H1 (cell line): ENCODE data around the gene POLR2L. TPM values are rescaled to one million over a fixed set of nuclear protein-coding genes. Genes with fewer than 3 reads are reported as not detected.

ENCODE experiments used
- CTCF ChIA-PET: fragments of 300-600 bp; sonication (Branson Sonifier 250); formaldehyde crosslinking; loops from one replicate; lab custom pipeline; 2021; ENCODE audit not compliant: partially characterized antibody; lab: Charles Lee
- POLR2A ChIA-PET: fragments of 300-600 bp; sonication (Branson Sonifier 250); formaldehyde crosslinking; loops from one replicate; lab custom pipeline; 2021; ENCODE audit warnings: inconsistent platforms; ENCODE audit not compliant: partially characterized antibody; lab: Charles Lee
- DNase-seq, 2 experiments: peaks; one replicate each; pipeline versions ENCODE4 v3.0.0 to v3.0.0-alpha.2; 2010 to 2022; ENCODE audit warnings: low spot score in 2 of 2, low read depth in 1 of 2, mixed read lengths in 1 of 2
- FAIRE-seq: peaks from 2 replicates; lab custom pipeline; 2011; peaks lifted over from hg19 to GRCh38; lab: Jason Lieb, UNC
- H2AFZ ChIP-seq: 2 replicates; pipeline ENCODE4 v1.8.1; 2012; ENCODE audit warnings: low read length, inconsistent platforms
- H2AK5ac ChIP-seq: 2 replicates; pipeline ENCODE4 v1.6.1; 2013; ENCODE audit warnings: low read depth, low read length
- H2BK120ac ChIP-seq: replicated peaks from 2 replicates; pipeline ENCODE3; 2013; ENCODE audit warnings: low read depth, low read length, inconsistent platforms
- H2BK12ac ChIP-seq: 2 replicates; pipeline ENCODE4 v1.6.1; 2013; ENCODE audit warnings: low read depth, low read length
- H2BK15ac ChIP-seq: 2 replicates; pipeline ENCODE4 v1.6.1; 2013; ENCODE audit warnings: low read length
- H2BK20ac ChIP-seq: 2 replicates; pipeline ENCODE4 v1.6.1; 2013; ENCODE audit warnings: low read length
- H2BK5ac ChIP-seq: 2 replicates; pipeline ENCODE4 v1.6.1; 2013; ENCODE audit warnings: low read depth, low read length
- H3K14ac ChIP-seq: 2 replicates; pipeline ENCODE4 v1.6.1; 2013; ENCODE audit warnings: inconsistent platforms; ENCODE audit not compliant: insufficient read length
- H3K18ac ChIP-seq: 2 replicates; pipeline ENCODE4 v1.6.1; 2013; ENCODE audit warnings: low read length; ENCODE audit errors: extremely low read depth
- H3K23ac ChIP-seq: 2 replicates; pipeline ENCODE4 v1.6.1; 2013; ENCODE audit warnings: inconsistent platforms; ENCODE audit not compliant: insufficient read length
- H3K23me2 ChIP-seq: 2 replicates; pipeline ENCODE4 v1.6.1; 2013; ENCODE audit warnings: low read depth, low read length
- H3K27ac ChIP-seq: 2 replicates; pipeline ENCODE4 v1.6.1; 2011; ENCODE audit warnings: low read depth, low read length, inconsistent platforms
- H3K27me3 ChIP-seq, 4 experiments: replicated peaks in 1 of 4; 1 replicate in 1 of 4; 2 replicates in 3 of 4; pipeline versions ENCODE4 v1.6.1 to v1.8.1; 2011 to 2013; ENCODE audit warnings: low read length in 3 of 4, mild to moderate bottlenecking in 3 of 4, inconsistent platforms in 2 of 4, mixed read lengths in 2 of 4, moderate library complexity in 1 of 4; ENCODE audit not compliant: control insufficient read depth in 3 of 4, insufficient read depth in 3 of 4; ENCODE audit errors: extremely low read depth in 1 of 4
- H3K36me3 ChIP-seq, 4 experiments: 2 replicates each; pipeline versions ENCODE4 v1.6.1 to v1.8.1; 2011 to 2013; ENCODE audit warnings: mild to moderate bottlenecking in 4 of 4, low read length in 3 of 4, moderate library complexity in 2 of 4, control low read depth in 1 of 4, inconsistent platforms in 1 of 4; ENCODE audit not compliant: insufficient read depth in 4 of 4, control insufficient read depth in 2 of 4
- H3K4ac ChIP-seq: replicated peaks from 2 replicates; pipeline ENCODE3; 2013; ENCODE audit warnings: low read length, low read depth, mixed read lengths, inconsistent platforms; ENCODE audit not compliant: insufficient read length
- H3K4me1 ChIP-seq, 4 experiments: replicated peaks in 1 of 4; 1 replicate in 1 of 4; 2 replicates in 3 of 4; pipeline versions ENCODE4 v1.6.1 to v1.8.1; 2011 to 2013; ENCODE audit warnings: low read length in 3 of 4, inconsistent platforms in 2 of 4, mixed read lengths in 1 of 4; ENCODE audit not compliant: insufficient read depth in 4 of 4, control insufficient read depth in 3 of 4
- H3K4me2 ChIP-seq, 2 experiments: 2 replicates each; pipeline versions ENCODE4 v1.6.1 to v1.8.1; 2011 to 2013; ENCODE audit warnings: low read depth in 2 of 2, low read length in 2 of 2, control low read depth in 1 of 2, inconsistent platforms in 1 of 2, mild to moderate bottlenecking in 1 of 2; ENCODE audit not compliant: insufficient read depth in 1 of 2
- H3K4me3 ChIP-seq, 4 experiments: fragments of 200-600, 300-600 bp in 1 of 4; sonication (generic), shearing (Covaris generic), sonication (Bioruptor Twin) in 1 of 4; 2 replicates each; pipeline versions ENCODE4 v1.5.1 to v1.8.1; 2011 to 2016; ENCODE audit warnings: low read length in 4 of 4, low read depth in 3 of 4, control low read depth in 2 of 4, inconsistent platforms in 2 of 4, mild to moderate bottlenecking in 2 of 4, mixed read lengths in 1 of 4, moderate library complexity in 1 of 4; ENCODE audit not compliant: insufficient read depth in 2 of 4; ENCODE audit errors: extremely low read depth in 1 of 4
- H3K56ac ChIP-seq: replicated peaks from 2 replicates; pipeline ENCODE3; 2013; ENCODE audit warnings: low read depth, mild to moderate bottlenecking, mixed read lengths, low read length, inconsistent platforms; ENCODE audit not compliant: insufficient read length
- H3K79me1 ChIP-seq: 2 replicates; pipeline ENCODE4 v1.6.1; 2013; ENCODE audit warnings: low read depth, low read length, control low read depth
- H3K79me2 ChIP-seq, 2 experiments: 2 replicates each; pipeline versions ENCODE4 v1.6.1 to v1.8.1; 2012 to 2013; ENCODE audit warnings: low read length in 2 of 2, mild to moderate bottlenecking in 2 of 2, inconsistent platforms in 1 of 2; ENCODE audit not compliant: insufficient read depth in 2 of 2, control insufficient read depth in 1 of 2
- H3K9ac ChIP-seq, 4 experiments: replicated peaks in 1 of 4; 1 replicate in 1 of 4; 2 replicates in 3 of 4; pipeline versions ENCODE4 v1.6.1 to v1.8.1; 2011 to 2013; ENCODE audit warnings: low read depth in 3 of 4, low read length in 3 of 4, control low read depth in 2 of 4, mild to moderate bottlenecking in 2 of 4, moderate library complexity in 2 of 4, inconsistent platforms in 1 of 4; ENCODE audit errors: extremely low read depth in 1 of 4
- H3K9me3 ChIP-seq, 2 experiments: 2 replicates each; pipeline versions ENCODE4 v1.6.1 to v1.8.1; 2012 to 2013; ENCODE audit warnings: mild to moderate bottlenecking in 2 of 2, moderate library complexity in 2 of 2, control low read depth in 1 of 2, inconsistent platforms in 1 of 2, low read depth in 1 of 2, low read length in 1 of 2, mixed read lengths in 1 of 2; ENCODE audit not compliant: insufficient read depth in 2 of 2
- H4K20me1 ChIP-seq, 2 experiments: replicated peaks in 1 of 2; 2 replicates each; pipeline versions ENCODE3 to v1.8.1; 2011 to 2013; ENCODE audit warnings: inconsistent platforms in 2 of 2, low read length in 2 of 2, mild to moderate bottlenecking in 1 of 2; ENCODE audit not compliant: insufficient read depth in 2 of 2, control insufficient read depth in 1 of 2
- H4K5ac ChIP-seq: 2 replicates; pipeline ENCODE4 v1.6.1; 2013; ENCODE audit warnings: low read length, low read depth, mixed read lengths, inconsistent platforms; ENCODE audit not compliant: insufficient read length
- H4K8ac ChIP-seq: 2 replicates; pipeline ENCODE4 v1.8.0; 2013; ENCODE audit warnings: mild to moderate bottlenecking, moderate library complexity, low read length, inconsistent platforms; ENCODE audit not compliant: insufficient read depth; ENCODE audit errors: extremely low read depth
- H4K91ac ChIP-seq: replicated peaks from 2 replicates; pipeline ENCODE3; 2013; ENCODE audit warnings: low read length, mixed read lengths, inconsistent platforms; ENCODE audit not compliant: insufficient read length
- CREB1 ChIP-seq: IDR thresholded peaks from 2 replicates; pipeline ENCODE4 v1.6.1; 2012; ENCODE audit warnings: inconsistent platforms
- POLR2AphosphoS5 ChIP-seq: IDR thresholded peaks from 2 replicates; pipeline ENCODE4 v1.6.1; 2011; ENCODE audit warnings: low read depth, low read length
- WGBS, 2 experiments: shearing (Covaris generic) in 1 of 2; methylation state at CpG; one replicate each; pipeline versions ENCODE4 v1.1.6 to v1.1.7; 2013 to 2015; ENCODE audit warnings: low lambda C conversion rate in 2 of 2, mixed read lengths in 2 of 2, inconsistent platforms in 1 of 2, low coverage in 1 of 2, missing lambda C conversion rate in 1 of 2; ENCODE audit not compliant: insufficient replicate concordance in 2 of 2, insufficient coverage in 1 of 2, insufficient read length in 1 of 2; ENCODE audit errors: extremely low coverage in 1 of 2, missing lambda C conversion rate in 1 of 2; 5-methylcytosine and 5-hydroxymethylcytosine counted together
- polyA plus RNA-seq, 7 experiments: library from polyadenylated mRNA; depleted of rRNA in 3 of 7; stranded (reverse) in 5 of 7; unstranded in 2 of 7; fragments of >200 nt in 5 of 7; fragments of 200-250 nt in 2 of 7; gene quantifications; 1 replicate in 5 of 7; 2 replicates in 1 of 7; 4 replicates in 1 of 7; pipeline versions ENCODE4 v1.2.1 to v1.2.3, GENCODE V29; 2011 to 2013; ENCODE audit warnings: missing spikeins in 2 of 7, mixed read lengths in 2 of 7
- total RNA-seq: library from RNA; stranded (reverse); fragmentation: NEBNext Ultra II Directional; extraction: Animal tissue kit (Norgen Biotek cat#: 25700); gene quantifications from 2 replicates; pipeline ENCODE4 v1.2.1, GENCODE V29; 2021

The POLR2L gene
- total and polyA plus RNA-seq, 2 of the 8 experiments (the other 6 are each of a cell fraction or from before 2014, with no cell fraction given): 140 to 151 TPM

DNA sequence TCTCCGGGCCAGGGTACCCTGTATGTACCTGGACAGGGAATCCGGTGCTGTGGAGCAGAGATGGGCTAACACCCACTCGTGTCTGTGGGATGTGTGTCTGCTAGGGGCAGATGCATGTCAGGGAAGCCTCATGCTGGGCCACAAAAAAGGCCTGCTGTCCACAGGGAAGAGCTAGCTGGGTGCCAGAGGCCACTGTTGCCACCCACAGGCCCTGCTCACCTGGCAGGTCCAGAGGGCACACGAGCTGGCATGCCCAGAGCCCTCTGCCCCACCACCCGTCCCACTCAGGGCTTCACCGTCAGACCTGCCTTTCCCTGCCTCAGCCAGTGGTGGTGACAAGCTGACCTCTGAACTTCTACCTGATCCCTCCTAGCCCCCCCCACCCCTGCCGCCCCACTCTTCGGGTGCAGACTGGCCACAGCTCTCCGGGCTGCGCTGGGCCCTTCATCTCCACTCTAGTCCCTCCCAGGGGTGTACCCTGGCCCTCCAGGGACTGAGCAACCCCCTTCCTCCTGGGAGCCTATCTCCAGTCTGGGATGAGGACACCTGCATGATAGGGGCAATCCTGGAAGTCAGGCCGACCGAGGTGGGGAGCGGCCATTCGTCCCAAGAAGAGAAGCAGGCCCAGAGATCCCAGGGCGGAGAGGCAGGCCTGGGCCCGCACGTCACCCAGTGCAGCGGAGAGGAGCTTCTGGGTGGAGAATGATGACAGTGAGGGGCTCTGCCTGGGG is 45.6 kb downstream of the POLR2L start:
- H4K20me1 ChIP-seq: peaks cover 0 to 12% of the 10 kb centered on the region in 2 experiments
- H3K56ac ChIP-seq: no peak overlapping the region
- POLR2A ChIA-PET: interaction anchor here (0.6 to 53.0 kb wide), 11 partner anchors 9 to 242 kb away, joined by 3 to 1917 read pairs (median 3); partner anchors contain the start of genes CD151, CRACR2B, PIDD1 and PNPLA2
- H3K4me3 ChIP-seq: peak overlapping the region; percentile 65 to 85 (median 81)
- 71% methylated on average over 18 of the region's 18 CpGs; no CpG with 5 or more reads in 1 of the 2 experiments for WGBS, 2 experiments
- no peaks in the 10 kb centered on the region for H3K9me3 ChIP-seq
- CTCF ChIA-PET: interaction anchor here (0.5 to 3.4 kb wide), 12 partner anchors 9 to 433 kb away, joined by 3 to 14 read pairs (median 3); no protein-coding TSS in a partner anchor
- no peak overlapping the region for H3K14ac ChIP-seq
- no peak overlapping the region for H4K5ac ChIP-seq
- peak overlapping the region; percentile 71; the same call in 1 of the 2 replicates for H3K18ac ChIP-seq
- H2BK5ac ChIP-seq: peak overlapping the region; percentile 66; the same call in 1 of the 2 replicates
- DNase-seq (no peak), FAIRE-seq (no peak)
- peak overlapping the region; percentile 84 to 92 for H3K4me2 ChIP-seq
- peak overlapping the region; percentile 67 for H2BK15ac ChIP-seq
- H2BK120ac ChIP-seq: no peak overlapping the region
- H3K23ac ChIP-seq: no peak overlapping the region
- H3K79me2 ChIP-seq: peaks cover 0 to 5% of the 10 kb centered on the region in 2 experiments; a peak in 1 of 4 replicates
- TF ChIP-seq CREB1 (no peak), POLR2AphosphoS5 (0 out of 2 replicates have a peak, but pooled peaks have one; percentile 15)
- peak overlapping the region; percentile 32 for H4K91ac ChIP-seq
- peak overlapping the region; percentile 53; the same call in 1 of the 2 replicates for H2BK12ac ChIP-seq
- peak overlapping the region in 2 of 4 experiments; percentile 78 to 83; a peak in 3 of 7 replicates for H3K9ac ChIP-seq
- no peak overlapping the region for H2BK20ac ChIP-seq
- H3K23me2 ChIP-seq: peaks cover 7% of the 10 kb centered on the region
- H3K36me3 ChIP-seq: peaks cover 0 to 32% (median 1%) of the 10 kb centered on the region in 4 experiments; a peak in 4 of 8 replicates
- peak overlapping the region; percentile 60 for H3K4ac ChIP-seq
- no peak overlapping the region; the same call in 1 of the 2 replicates for H4K8ac ChIP-seq
- 0 out of 2 replicates have a peak, but pooled peaks cover 7% of the 10 kb centered on the region for H3K79me1 ChIP-seq
- H2AFZ ChIP-seq: no peak overlapping the region
- H3K4me1 ChIP-seq: peaks cover 4 to 20% (median 15%) of the 10 kb centered on the region in 4 experiments
- 0 out of 2 replicates have a peak overlapping the region, but pooled peaks have one; percentile 27 for H2AK5ac ChIP-seq
- no peak overlapping the region for H3K27ac ChIP-seq
- H3K27me3 ChIP-seq: no peaks in the 10 kb centered on the region
